Measurements from ENCODE around the gene LRR1.
"Not testable (repeated sequence)": the region's sequence is repeated elsewhere in the genome, so short reads cannot be mapped to it uniquely, and the experiment has no call there.

Gene LRR1

GRCh38 chr14:49634547-49635334, 36.0 kb downstream of the LRR1 start, which contains the start of gene DNAAF2:
Gene DNAAF2, minus strand, starts transcription at chr14:49635244. Its CDS starts 95 bp downstream, at chr14:49635149.
- DNase-seq = peak; percentile 89

- DNase-seq = no peak
Measured at GRCh38 chr14:49636866-49637265, 38.1 kb downstream of the LRR1 start.

- DNase-seq = no peak
Measured at GRCh38 chr14:49637534-49638078, 38.9 kb downstream of the LRR1 start.

GRCh38 chr14:49640540-49641417, 42.0 kb downstream of the LRR1 start:
- peak; percentile 30 for DNase-seq

GRCh38 chr14:49641697-49642129, 43.0 kb downstream of the LRR1 start:
- peak; percentile 79 for DNase-seq

GRCh38 chr14:49642163-49642562, 43.4 kb downstream of the LRR1 start:
- DNase-seq = no peak

GRCh38 chr14:49653508-49653907, 54.8 kb downstream of the LRR1 start:
- no peak for DNase-seq

- no peak for DNase-seq
Measured at GRCh38 chr14:49654511-49654910, 55.8 kb downstream of the LRR1 start.

GRCh38 chr14:49657500-49657899, 58.8 kb downstream of the LRR1 start:
- not testable (repeated sequence) for DNase-seq

- DNase-seq = peak; percentile 87
Measured at GRCh38 chr14:49659526-49660455, 61.1 kb downstream of the LRR1 start.
